Esophagus (tissue), 2 donors: Measurements from ENCODE around the gene AKAP4. TPM values are rescaled to one million over a fixed set of nuclear protein-coding genes. Genes with fewer than 3 reads are reported as not detected.

Experiments used
- H3K27ac ChIP-seq, 2 donors: one replicate each; pipeline ENCODE4 v1.5.1; 2013; ENCODE audit warnings: low read depth in 2 of 2, mild to moderate bottlenecking in 2 of 2, inconsistent platforms in 1 of 2, low read length in 1 of 2, moderate library complexity in 1 of 2
- H3K27me3 ChIP-seq, 2 donors: one replicate each; pipeline ENCODE4 v1.6.1; 2013; ENCODE audit warnings: low read length in 2 of 2, control low read depth in 1 of 2, mild to moderate bottlenecking in 1 of 2; ENCODE audit not compliant: insufficient read depth in 2 of 2, control insufficient read depth in 1 of 2
- H3K36me3 ChIP-seq, 2 donors: one replicate each; pipeline ENCODE4 v1.6.1; 2013; ENCODE audit warnings: low read length in 1 of 2; ENCODE audit not compliant: control insufficient read depth in 2 of 2, insufficient read depth in 2 of 2
- H3K4me1 ChIP-seq, 2 donors: one replicate each; pipeline ENCODE4 v1.6.1; 2013; ENCODE audit warnings: low read length in 1 of 2; ENCODE audit not compliant: control insufficient read depth in 2 of 2, insufficient read depth in 2 of 2
- H3K4me3 ChIP-seq, 2 donors: one replicate each; pipeline ENCODE4 v1.5.1; 2013; ENCODE audit warnings: low read length in 2 of 2, mild to moderate bottlenecking in 2 of 2, low read depth in 1 of 2, moderate library complexity in 1 of 2
- H3K9me3 ChIP-seq, 2 donors: one replicate each; pipeline ENCODE4 v1.6.1; 2013; ENCODE audit warnings: mild to moderate bottlenecking in 2 of 2, low read depth in 1 of 2, low read length in 1 of 2, moderate library complexity in 1 of 2; ENCODE audit not compliant: control insufficient read depth in 2 of 2, insufficient read depth in 1 of 2
- WGBS, 2 donors: extraction: QIAGEN DNeasy Blood & Tissue Kit; methylation state at CpG; one replicate each; pipeline ENCODE4 v1.1.7; 2013; 5-methylcytosine and 5-hydroxymethylcytosine counted together
- polyA plus RNA-seq, 2 donors: library from polyadenylated mRNA; stranded (reverse); fragments of 200-250 nt; gene quantifications; one replicate each; pipeline ENCODE4 v1.2.3, GENCODE V29; 2013
- donor health status: healthy with polysubstance abuse.
- donor health status: Bipolar disorder and iron deficiency.

The AKAP4 gene
- polyA plus RNA-seq, 2 donors: not detected

DNA sequence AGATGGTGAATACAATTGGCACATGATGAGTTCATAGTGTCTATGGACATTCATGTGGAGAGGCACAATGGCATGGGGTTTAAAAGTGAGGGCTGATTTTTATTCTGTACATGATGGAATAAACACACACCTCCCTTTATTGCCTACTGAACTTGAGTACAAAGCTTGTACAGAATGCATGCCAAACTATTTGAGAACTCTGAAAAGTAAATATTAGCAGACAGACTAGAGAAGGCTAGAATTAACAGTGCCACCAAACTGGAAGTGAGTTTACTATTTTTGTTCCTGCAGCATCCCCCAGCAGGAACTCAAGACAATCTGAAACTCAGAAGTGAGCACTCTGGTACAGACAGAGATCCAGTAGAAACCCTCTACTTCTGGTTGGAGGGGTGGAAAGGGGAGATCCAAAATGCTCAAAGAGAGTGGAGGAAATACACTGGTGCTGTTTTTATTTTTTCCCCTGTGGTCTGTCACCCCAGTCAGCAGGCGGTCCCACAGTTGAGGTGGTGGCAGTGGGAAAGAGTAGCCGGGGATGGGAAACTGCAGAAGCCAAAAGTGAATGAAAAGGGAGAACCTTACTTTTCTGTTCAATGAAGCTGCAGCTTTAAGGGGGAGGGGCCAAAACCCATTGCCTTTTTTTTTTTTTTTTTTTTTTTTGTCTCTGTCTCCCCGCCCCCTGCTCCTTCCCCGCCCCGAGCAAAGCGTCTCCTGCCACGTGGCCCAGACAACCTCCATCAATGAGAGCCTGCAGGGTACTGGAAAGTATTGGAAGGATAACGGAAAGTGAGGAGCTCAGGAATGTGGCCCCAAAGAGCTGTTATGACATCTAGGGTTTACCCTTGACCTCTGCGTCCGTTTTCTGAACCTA, 20.5 kb downstream of the AKAP4 start:
- Histone ChIP-seq H3K27me3 (peaks cover 0 to 5% of the 10 kb centered on the region in 2 donors), H3K4me1 (no peaks in the 10 kb centered on the region), H3K27ac (no peak overlapping the region), H3K4me3 (no peak overlapping the region), H3K9me3 (no peaks in the 10 kb centered on the region), H3K36me3 (no peaks in the 10 kb centered on the region)
- 45 to 46% methylated on average over 10 of the region's 10 CpGs for WGBS, 2 donors

DNA sequence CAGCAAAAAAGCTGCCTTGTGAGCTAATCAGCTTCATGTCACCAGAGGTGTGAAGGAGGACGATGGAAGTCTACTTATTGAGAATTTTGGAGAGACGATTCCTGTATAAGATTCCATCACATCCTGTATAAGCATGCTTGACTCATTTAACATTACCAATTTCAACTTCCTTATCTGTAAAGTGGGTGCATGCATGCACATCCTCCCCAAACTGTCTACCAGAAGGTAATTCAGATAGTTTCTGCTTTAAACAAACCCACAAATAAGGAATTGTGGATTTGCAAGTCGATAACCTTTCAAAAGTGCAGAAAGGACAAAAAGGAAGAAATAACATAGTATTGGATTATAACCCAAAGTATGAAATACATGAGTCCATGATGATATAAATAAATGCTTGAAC, 31.1 kb downstream of the AKAP4 start:
- Histone ChIP-seq H3K4me3 (no peak overlapping the region), H3K27ac (no peak overlapping the region), H3K27me3 (no peaks in the 10 kb centered on the region), H3K4me1 (no peaks in the 10 kb centered on the region), H3K9me3 (no peaks in the 10 kb centered on the region), H3K36me3 (no peaks in the 10 kb centered on the region)
- 77 to 95% methylated on average over 3 of the region's 3 CpGs for WGBS, 2 donors

DNA sequence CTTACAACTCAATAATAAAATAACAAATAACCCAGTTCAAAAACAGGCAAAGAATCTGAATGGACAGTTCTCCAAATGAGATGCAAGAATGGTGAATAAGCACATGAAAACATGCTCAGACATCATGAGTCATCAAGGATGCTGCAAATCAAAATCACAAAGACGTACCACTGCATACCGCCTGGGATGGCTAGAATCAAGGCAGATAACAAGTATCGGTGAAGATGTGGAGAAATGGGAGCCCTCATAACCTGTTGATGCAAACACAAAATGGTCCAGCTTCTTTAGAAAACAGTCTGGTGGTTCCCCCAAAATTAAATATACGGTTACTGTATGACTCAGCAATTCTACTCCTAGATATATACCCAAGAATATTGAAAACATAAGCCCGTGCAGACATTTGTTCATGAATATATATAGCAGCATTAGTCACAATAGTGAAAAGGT, 32.5 kb downstream of the AKAP4 start:
- WGBS, 2 donors: 57 to 75% methylated on average over 5 of the region's 5 CpGs
- Histone ChIP-seq H3K27me3 (no peaks in the 10 kb centered on the region), H3K4me1 (no peaks in the 10 kb centered on the region), H3K4me3 (no peak overlapping the region), H3K36me3 (no peaks in the 10 kb centered on the region), H3K27ac (no peak overlapping the region), H3K9me3 (no peaks in the 10 kb centered on the region)

DNA sequence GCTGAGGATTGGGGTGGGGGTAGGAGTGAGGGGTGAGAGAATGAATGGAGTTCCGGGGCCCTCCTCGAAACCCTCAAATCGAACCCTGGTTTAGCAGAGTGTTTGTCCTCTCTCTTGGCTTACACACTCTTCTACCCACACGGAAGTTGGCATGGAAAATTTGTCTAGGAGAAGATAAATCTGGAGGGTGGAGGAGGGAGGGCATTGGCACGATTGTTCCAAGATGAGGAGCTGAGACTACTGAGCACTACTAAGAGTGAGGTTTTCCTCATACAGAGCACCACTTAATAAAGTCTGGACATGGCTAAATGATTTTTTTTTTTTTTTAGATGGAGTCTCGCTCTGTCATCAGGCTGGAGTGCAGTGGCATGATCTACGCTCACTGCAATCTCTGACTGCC, 33.4 kb downstream of the AKAP4 start:
- Histone ChIP-seq H3K9me3 (no peaks in the 10 kb centered on the region), H3K4me1 (no peaks in the 10 kb centered on the region), H3K27ac (no peak overlapping the region), H3K36me3 (no peaks in the 10 kb centered on the region), H3K27me3 (no peaks in the 10 kb centered on the region), H3K4me3 (no peak overlapping the region)
- 67 to 81% methylated on average over 7 of the region's 7 CpGs for WGBS, 2 donors

DNA sequence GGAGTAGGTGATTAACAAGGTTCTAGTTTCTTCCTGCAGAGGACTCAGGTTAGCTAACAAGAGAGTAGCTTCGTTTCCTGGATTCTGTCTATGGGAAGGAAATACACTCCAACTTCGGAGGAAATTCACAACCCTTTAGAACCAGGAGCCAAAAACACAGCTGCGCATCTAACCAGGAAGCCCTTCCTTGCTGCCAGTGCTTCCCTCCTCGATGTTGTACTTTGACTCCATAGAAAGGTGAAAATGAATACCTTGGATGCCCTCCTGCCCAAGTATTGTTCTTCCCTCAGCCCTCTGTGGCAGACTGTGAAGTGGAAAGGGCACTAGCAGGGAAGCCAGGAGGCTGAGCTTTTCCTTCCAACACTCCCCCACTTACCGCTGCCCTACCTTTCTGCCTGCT, 35.1 kb downstream of the AKAP4 start:
- no peaks in the 10 kb centered on the region for H3K27me3 ChIP-seq
- H3K27ac ChIP-seq: no peak overlapping the region
- H3K4me1 ChIP-seq: no peaks in the 10 kb centered on the region
- 64 to 77% methylated on average over 5 of the region's 5 CpGs for WGBS, 2 donors
- no peaks in the 10 kb centered on the region for H3K36me3 ChIP-seq
- H3K9me3 ChIP-seq: no peaks in the 10 kb centered on the region
- H3K4me3 ChIP-seq: no peak overlapping the region

DNA sequence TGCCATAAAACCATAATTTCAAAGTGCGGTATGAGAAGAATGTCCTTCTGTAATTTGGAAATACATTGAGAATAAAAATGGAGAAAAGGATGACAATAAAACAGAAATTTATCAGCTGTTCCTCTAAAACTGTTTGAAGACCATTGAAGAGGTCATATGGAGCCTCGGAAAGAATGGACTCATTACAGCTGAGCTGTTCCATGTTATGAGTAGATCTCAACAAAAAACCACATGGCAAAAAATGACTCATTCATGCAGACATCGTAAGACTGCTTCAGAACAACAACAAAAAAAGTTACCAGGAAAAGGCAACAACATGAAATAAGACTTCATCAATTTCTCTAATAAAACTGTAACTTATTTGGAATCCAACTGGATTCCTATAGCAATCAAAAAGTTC, 39.7 kb downstream of the AKAP4 start:
- no peaks in the 10 kb centered on the region for H3K4me1 ChIP-seq
- H3K27me3 ChIP-seq: no peaks in the 10 kb centered on the region
- 52 to 61% methylated on average over 3 of the region's 3 CpGs for WGBS, 2 donors
- no peak overlapping the region for H3K27ac ChIP-seq
- H3K4me3 ChIP-seq: no peak overlapping the region
- H3K36me3 ChIP-seq: no peaks in the 10 kb centered on the region
- no peaks in the 10 kb centered on the region for H3K9me3 ChIP-seq

DNA sequence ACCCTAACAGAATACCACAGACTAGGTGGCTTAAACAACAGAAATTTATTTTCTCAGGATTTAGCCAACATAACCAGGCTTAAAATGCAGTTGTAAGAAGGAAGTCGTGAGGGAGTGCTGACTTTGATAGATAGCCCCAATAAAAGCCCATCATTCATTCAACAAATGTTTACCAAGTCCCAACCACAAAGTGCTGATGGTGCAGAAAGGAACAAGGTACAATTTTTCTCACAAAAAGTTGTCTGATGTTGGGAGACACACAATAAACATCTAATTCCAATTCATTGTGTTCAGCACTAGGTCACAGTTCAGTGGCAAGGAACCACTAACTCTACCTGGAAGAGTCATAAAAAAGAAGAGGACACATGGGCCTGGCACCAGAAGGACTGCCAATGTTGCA, 42.2 kb downstream of the AKAP4 start:
- H3K27me3 ChIP-seq: no peaks in the 10 kb centered on the region
- no peaks in the 10 kb centered on the region for H3K36me3 ChIP-seq
- WGBS, 2 donors: 21 to 26% methylated on average over 1 of the region's 1 CpG
- H3K4me1 ChIP-seq: no peaks in the 10 kb centered on the region
- no peak overlapping the region for H3K27ac ChIP-seq
- no peak overlapping the region for H3K4me3 ChIP-seq
- H3K9me3 ChIP-seq: no peaks in the 10 kb centered on the region

DNA sequence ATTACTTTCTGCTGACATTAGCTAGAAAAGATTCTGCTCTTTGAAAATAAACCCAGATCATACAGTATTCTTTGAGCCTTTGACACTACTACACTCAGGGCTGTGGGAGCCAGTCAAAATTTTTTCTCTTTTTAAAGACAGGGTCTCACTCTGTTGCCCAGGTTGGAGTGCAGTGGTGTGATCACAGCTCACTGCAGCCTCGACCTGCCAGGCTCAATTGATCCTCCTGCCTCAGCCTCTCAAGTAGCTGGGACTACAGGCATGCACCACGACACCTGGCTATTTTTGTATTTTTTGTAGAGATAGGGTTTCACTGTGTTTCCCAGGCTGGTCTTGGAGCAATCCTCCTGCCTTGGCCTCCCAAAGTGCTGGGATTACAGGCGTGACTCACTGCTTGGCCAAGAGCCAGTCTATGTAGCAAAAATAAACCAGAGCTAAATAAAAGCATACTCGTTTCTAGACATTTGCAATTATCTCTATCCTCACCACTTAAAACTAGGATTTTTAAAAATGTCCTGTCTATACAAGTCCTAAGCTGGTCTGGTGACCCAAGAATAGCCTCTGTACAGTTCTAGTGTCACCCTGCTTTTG, 43.2 kb downstream of the AKAP4 start:
- no peak overlapping the region for H3K27ac ChIP-seq
- H3K4me3 ChIP-seq: no peak overlapping the region
- no peaks in the 10 kb centered on the region for H3K9me3 ChIP-seq
- no peaks in the 10 kb centered on the region for H3K27me3 ChIP-seq
- 38 to 45% methylated on average over 4 of the region's 4 CpGs for WGBS, 2 donors
- H3K4me1 ChIP-seq: no peaks in the 10 kb centered on the region
- H3K36me3 ChIP-seq: no peaks in the 10 kb centered on the region

DNA sequence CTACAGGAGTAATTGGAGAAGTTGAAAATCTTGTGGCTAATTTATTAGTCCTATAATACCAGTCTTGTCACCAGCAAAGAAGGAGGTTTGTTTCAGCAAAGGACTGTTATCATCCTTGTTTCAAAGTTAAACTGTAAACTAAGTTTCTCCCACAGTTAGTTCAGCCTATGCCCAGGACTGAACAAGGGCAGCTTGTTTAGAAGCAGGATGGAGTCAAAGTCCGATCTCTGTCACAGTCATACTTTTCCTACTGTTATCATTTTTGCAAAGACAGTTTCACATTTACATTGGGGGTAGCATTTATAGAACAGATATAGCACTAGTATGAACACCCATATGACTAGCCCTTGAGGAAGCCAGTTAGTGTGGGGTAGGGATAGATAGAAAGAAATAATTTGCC, 46.4 kb downstream of the AKAP4 start:
- no peaks in the 10 kb centered on the region for H3K27me3 ChIP-seq
- WGBS, 2 donors: 58 to 95% methylated on average over 1 of the region's 1 CpG
- H3K9me3 ChIP-seq: no peaks in the 10 kb centered on the region
- H3K27ac ChIP-seq: no peak overlapping the region
- no peaks in the 10 kb centered on the region for H3K4me1 ChIP-seq
- H3K4me3 ChIP-seq: no peak overlapping the region
- no peaks in the 10 kb centered on the region for H3K36me3 ChIP-seq

DNA sequence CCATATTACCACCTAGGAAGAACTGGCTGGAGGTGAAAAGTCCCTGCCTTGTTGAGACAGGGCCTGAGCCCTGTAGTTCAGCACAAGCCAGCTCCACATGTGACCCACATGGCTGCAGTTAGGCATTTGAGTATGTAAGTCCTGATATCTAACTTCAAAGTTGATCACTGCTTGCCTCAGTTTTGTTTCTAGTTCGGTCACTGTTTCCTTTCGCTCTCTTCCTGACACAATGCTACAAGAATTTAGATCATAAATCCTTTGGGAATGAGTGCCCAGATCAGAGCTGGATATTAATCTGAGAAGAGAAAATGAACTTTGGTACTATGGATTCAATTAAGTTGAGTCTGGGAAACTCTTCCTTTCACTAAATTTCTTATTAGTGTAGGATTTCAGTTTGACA, 48.4 kb downstream of the AKAP4 start:
- 75 to 82% methylated on average over 2 of the region's 2 CpGs for WGBS, 2 donors
- Histone ChIP-seq H3K4me1 (no peaks in the 10 kb centered on the region), H3K36me3 (no peaks in the 10 kb centered on the region), H3K27me3 (no peaks in the 10 kb centered on the region), H3K4me3 (no peak overlapping the region), H3K9me3 (no peaks in the 10 kb centered on the region), H3K27ac (no peak overlapping the region)
